Stimulated activated CD8-positive, alpha-beta memory T cell treated with anti-CD3 and anti-CD28 coated beads, Interleukin-15, amount 100 ng/mL, for 48 hours (primary cell): ENCODE data around the gene DRD2.

Source experiments
- DNase-seq, 2 donors: peaks; one replicate each; pipeline ENCODE4 v3.0.0-alpha.2; 2020; ENCODE audit warnings: low read depth in 2 of 2

The DRD2 gene

GRCh38 chr11:113372309-113372708 is 102.9 kb downstream of the DRD2 start:
- DNase-seq = no peak

- no peak for DNase-seq
Observed at GRCh38 chr11:113370634-113371033, 104.6 kb downstream of the DRD2 start.

- no peak for DNase-seq
Observed at GRCh38 chr11:113369411-113369810, 105.8 kb downstream of the DRD2 start.

- no peak for DNase-seq
Observed at GRCh38 chr11:113365895-113366294, 109.3 kb downstream of the DRD2 start.

GRCh38 chr11:113363996-113364641 is 111.1 kb downstream of the DRD2 start:
- DNase-seq = no peak

- DNase-seq = no peak
Observed at GRCh38 chr11:113363406-113363805, 111.8 kb downstream of the DRD2 start.
